Measurements from ENCODE around the gene QSOX1. TPM values are rescaled to one million over a fixed set of nuclear protein-coding genes. Genes with fewer than 3 reads are reported as not detected.
A peak's percentile ranks its signal among the peaks of the same experiment; 100 is the strongest.

QSOX1 gene, protein sequence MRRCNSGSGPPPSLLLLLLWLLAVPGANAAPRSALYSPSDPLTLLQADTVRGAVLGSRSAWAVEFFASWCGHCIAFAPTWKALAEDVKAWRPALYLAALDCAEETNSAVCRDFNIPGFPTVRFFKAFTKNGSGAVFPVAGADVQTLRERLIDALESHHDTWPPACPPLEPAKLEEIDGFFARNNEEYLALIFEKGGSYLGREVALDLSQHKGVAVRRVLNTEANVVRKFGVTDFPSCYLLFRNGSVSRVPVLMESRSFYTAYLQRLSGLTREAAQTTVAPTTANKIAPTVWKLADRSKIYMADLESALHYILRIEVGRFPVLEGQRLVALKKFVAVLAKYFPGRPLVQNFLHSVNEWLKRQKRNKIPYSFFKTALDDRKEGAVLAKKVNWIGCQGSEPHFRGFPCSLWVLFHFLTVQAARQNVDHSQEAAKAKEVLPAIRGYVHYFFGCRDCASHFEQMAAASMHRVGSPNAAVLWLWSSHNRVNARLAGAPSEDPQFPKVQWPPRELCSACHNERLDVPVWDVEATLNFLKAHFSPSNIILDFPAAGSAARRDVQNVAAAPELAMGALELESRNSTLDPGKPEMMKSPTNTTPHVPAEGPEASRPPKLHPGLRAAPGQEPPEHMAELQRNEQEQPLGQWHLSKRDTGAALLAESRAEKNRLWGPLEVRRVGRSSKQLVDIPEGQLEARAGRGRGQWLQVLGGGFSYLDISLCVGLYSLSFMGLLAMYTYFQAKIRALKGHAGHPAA
- 26.0 TPM for polyA plus RNA-seq (2012; ENCODE audit: low read depth, missing spikeins)

DNA sequence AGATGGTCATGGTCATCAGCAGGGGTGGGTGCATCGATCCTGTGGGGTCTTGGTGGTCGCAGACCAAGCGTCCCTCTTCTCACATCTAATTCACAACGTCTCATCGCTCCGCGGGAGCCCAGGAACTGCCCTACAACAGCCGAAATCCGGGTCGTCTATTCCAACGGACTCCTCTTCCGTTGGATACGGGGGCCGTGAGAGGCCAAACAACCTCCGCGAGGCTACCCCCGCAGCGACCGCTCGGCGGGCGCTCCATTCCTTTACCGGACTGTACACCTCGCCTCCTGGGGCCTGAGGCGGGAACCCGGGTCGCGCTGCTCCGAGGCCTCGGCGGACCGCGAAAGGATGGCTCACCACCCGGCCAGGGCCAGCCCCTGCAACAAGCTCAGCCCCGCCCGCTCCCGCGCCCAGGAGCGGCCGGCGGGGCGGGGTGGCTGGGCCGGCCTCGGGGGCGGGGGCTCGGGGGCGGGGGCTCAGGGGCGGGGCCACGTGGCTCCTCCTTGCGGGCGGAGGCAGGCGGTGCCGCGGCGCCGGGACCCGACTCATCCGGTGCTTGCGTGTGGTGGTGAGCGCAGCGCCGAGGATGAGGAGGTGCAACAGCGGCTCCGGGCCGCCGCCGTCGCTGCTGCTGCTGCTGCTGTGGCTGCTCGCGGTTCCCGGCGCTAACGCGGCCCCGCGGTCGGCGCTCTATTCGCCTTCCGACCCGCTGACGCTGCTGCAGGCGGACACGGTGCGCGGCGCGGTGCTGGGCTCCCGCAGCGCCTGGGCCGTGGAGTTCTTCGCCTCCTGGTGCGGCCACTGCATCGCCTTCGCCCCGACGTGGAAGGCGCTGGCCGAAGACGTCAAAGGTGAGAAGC, at the start of gene QSOX1:
QSOX1 (plus strand) TSS at position 545 of the 857 bp plus-strand sequence; CDS start at position 584, 39 bp downstream.
- TF ChIP-seq POLR2AphosphoS5 (IDR thresholded peaks at IDR 0.05; ENCODE audit: low read depth, low read length) (peak; percentile 65; the same call in 1 of the 2 replicates), POU2F2 (IDR thresholded peaks at IDR 0.05; ENCODE audit: low read depth, low read length) (no peak), PAX5 (IDR thresholded peaks at IDR 0.05; ENCODE audit: insufficient read depth, low read length, severe bottlenecking) (no peak), SPI1 (IDR thresholded peaks at IDR 0.05; ENCODE audit: low read depth, low read length) (no peak), TAF1 (IDR thresholded peaks at IDR 0.05; ENCODE audit: low read depth, low read length) (0 out of 2 replicates have a peak, but pooled peaks have one; percentile 61), POLR2A (IDR thresholded peaks at IDR 0.05; ENCODE audit: low read depth, low read length) (peak; percentile 66)
- DNase-seq (ENCODE audit: insufficient read length, low spot score) (peak; percentile 98), FAIRE-seq (peak; percentile 54)

- FAIRE-seq (no peak), DNase-seq (ENCODE audit: insufficient read length, low spot score) (no peak)
- TF ChIP-seq TAF1 (IDR thresholded peaks at IDR 0.05; ENCODE audit: low read depth, low read length) = no peak
- no peak for TF ChIP-seq POLR2AphosphoS5 (IDR thresholded peaks at IDR 0.05; ENCODE audit: low read depth, low read length)
- TF ChIP-seq POU2F2 (IDR thresholded peaks at IDR 0.05; ENCODE audit: low read depth, low read length) = no peak
- no peak for TF ChIP-seq POLR2A (IDR thresholded peaks at IDR 0.05; ENCODE audit: low read depth, low read length)
- TF ChIP-seq SPI1 (IDR thresholded peaks at IDR 0.05; ENCODE audit: low read depth, low read length) = no peak
- TF ChIP-seq PAX5 (IDR thresholded peaks at IDR 0.05; ENCODE audit: insufficient read depth, low read length, severe bottlenecking) = no peak
Observed at GRCh38 chr1:180112091-180112490, 42.6 kb upstream of the QSOX1 start.

DNA sequence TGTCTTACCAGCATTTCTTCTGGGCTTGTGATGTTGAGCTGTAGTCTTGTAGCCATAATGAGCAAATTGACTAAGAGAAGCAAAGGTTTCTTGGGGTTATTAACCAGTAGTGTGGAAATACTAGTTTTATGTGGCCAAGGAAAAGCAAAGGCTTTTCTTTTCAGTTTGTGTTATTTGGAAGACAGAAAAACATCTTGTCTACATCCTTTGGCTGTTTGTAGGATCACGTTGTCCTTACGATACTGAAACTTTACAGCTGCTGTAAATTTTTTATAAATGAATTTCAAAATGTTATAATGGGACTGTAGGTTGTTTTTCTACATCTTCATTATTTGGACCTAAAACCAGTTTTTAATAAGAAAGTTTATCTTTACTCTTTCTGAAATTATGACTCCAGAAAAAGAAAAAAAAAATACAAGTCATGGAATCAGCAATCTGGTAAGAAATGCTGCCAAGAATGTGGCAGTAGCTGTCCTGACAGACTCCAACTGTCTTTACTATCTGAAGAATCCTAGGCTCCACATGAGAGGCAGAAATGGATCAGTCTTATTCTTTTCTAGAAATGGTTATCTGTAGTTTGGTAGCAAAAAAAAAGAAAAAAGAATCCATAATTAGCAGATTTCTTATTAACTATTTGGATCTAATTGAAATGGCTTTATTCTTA, 41.6 kb upstream of the QSOX1 start:
- DNase-seq (ENCODE audit: insufficient read length, low spot score) = no peak
- FAIRE-seq = no peak
- no peak for TF ChIP-seq PAX5 (IDR thresholded peaks at IDR 0.05; ENCODE audit: insufficient read depth, low read length, severe bottlenecking)
- no peak for TF ChIP-seq POU2F2 (IDR thresholded peaks at IDR 0.05; ENCODE audit: low read depth, low read length)
- TF ChIP-seq SPI1 (IDR thresholded peaks at IDR 0.05; ENCODE audit: low read depth, low read length) = no peak
- TF ChIP-seq POLR2AphosphoS5 (IDR thresholded peaks at IDR 0.05; ENCODE audit: low read depth, low read length) = no peak
- no peak for TF ChIP-seq POLR2A (IDR thresholded peaks at IDR 0.05; ENCODE audit: low read depth, low read length)
- no peak for TF ChIP-seq TAF1 (IDR thresholded peaks at IDR 0.05; ENCODE audit: low read depth, low read length)

GRCh38 chr1:180114396-180114945, 40.2 kb upstream of the QSOX1 start:
- FAIRE-seq = no peak
- DNase-seq (ENCODE audit: insufficient read length, low spot score) = no peak
- TF ChIP-seq PAX5 (IDR thresholded peaks at IDR 0.05; ENCODE audit: insufficient read depth, low read length, severe bottlenecking) = no peak
- no peak for TF ChIP-seq TAF1 (IDR thresholded peaks at IDR 0.05; ENCODE audit: low read depth, low read length)
- TF ChIP-seq POLR2AphosphoS5 (IDR thresholded peaks at IDR 0.05; ENCODE audit: low read depth, low read length) = no peak
- TF ChIP-seq POU2F2 (IDR thresholded peaks at IDR 0.05; ENCODE audit: low read depth, low read length) = no peak
- no peak for TF ChIP-seq SPI1 (IDR thresholded peaks at IDR 0.05; ENCODE audit: low read depth, low read length)
- no peak for TF ChIP-seq POLR2A (IDR thresholded peaks at IDR 0.05; ENCODE audit: low read depth, low read length)

DNA sequence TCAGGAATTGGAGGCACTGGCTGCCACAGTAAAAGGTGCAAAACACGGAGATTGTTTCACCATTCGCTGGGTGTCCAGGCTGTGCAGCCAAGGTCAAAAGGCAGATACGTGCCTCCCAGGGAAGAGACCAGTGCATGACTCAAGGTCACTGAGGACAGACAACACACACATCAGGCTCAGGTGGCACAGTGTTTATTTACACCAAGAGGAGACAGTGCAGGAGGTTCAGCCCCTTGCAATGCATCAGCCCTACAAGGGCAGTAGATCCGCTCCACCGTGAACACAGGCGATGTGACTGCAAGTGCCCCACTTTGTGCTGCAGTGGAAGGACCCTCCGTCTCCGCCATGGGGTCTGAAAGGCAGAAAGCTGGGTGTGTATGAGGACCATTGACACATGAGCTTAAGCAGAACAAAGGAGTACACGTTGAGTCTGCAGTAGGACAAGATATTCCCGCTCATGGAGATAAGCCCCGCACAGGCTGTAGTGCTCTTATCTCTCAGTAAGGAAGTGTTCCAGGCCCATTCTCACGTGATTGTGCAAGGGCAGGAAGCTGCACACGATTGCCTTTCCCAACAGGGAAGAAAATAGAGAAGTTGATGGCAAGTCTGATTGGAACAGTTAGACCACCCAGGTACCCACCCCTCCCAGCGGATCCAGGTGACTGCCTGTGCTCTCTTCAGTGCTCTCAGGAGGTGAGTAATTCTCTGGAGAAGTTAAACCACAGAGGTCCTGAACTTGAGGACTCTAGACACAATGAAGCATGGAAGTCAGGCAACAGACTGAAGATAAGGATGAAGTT, 37.5 kb upstream of the QSOX1 start:
- no peak for DNase-seq (ENCODE audit: insufficient read length, low spot score)
- TF ChIP-seq POLR2AphosphoS5 (IDR thresholded peaks at IDR 0.05; ENCODE audit: low read depth, low read length) (peak; percentile 48; the same call in 1 of the 2 replicates), TAF1 (IDR thresholded peaks at IDR 0.05; ENCODE audit: low read depth, low read length) (no peak), PAX5 (IDR thresholded peaks at IDR 0.05; ENCODE audit: insufficient read depth, low read length, severe bottlenecking) (no peak), POU2F2 (IDR thresholded peaks at IDR 0.05; ENCODE audit: low read depth, low read length) (no peak)
- FAIRE-seq = no peak

- DNase-seq (ENCODE audit: insufficient read length, low spot score) (no peak), FAIRE-seq (no peak)
- TF ChIP-seq POU2F2 (IDR thresholded peaks at IDR 0.05; ENCODE audit: low read depth, low read length) (no peak), TAF1 (IDR thresholded peaks at IDR 0.05; ENCODE audit: low read depth, low read length) (no peak), POLR2AphosphoS5 (IDR thresholded peaks at IDR 0.05; ENCODE audit: low read depth, low read length) (no peak), POLR2A (IDR thresholded peaks at IDR 0.05; ENCODE audit: low read depth, low read length) (no peak), SPI1 (IDR thresholded peaks at IDR 0.05; ENCODE audit: low read depth, low read length) (no peak), PAX5 (IDR thresholded peaks at IDR 0.05; ENCODE audit: insufficient read depth, low read length, severe bottlenecking) (no peak)
Observed at GRCh38 chr1:180117764-180118116, 36.9 kb upstream of the QSOX1 start.

DNA sequence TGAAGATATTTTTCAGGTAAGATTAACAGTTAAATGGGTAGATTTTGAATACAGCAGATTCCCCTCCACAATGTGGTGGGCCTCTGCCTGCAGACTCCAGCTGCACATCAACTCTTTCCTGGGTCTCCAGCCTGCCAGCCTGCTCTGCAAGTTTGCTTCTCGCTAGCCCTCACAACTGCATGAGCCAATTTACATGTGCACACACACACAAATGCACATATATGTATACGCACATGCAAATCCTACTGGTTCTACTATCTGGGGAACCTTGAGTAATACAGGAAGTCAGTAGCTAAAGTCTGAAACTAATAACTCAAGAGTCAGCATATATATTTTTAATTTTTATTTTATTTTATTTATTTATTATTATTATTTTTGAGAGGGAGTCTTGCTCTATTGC, 34.8 kb upstream of the QSOX1 start:
- DNase-seq (ENCODE audit: insufficient read length, low spot score) (no peak), FAIRE-seq (no peak)
- TF ChIP-seq POLR2AphosphoS5 (IDR thresholded peaks at IDR 0.05; ENCODE audit: low read depth, low read length) = no peak
- no peak for TF ChIP-seq SPI1 (IDR thresholded peaks at IDR 0.05; ENCODE audit: low read depth, low read length)
- TF ChIP-seq TAF1 (IDR thresholded peaks at IDR 0.05; ENCODE audit: low read depth, low read length) = no peak
- TF ChIP-seq PAX5 (IDR thresholded peaks at IDR 0.05; ENCODE audit: insufficient read depth, low read length, severe bottlenecking) = no peak
- no peak for TF ChIP-seq POLR2A (IDR thresholded peaks at IDR 0.05; ENCODE audit: low read depth, low read length)
- no peak for TF ChIP-seq POU2F2 (IDR thresholded peaks at IDR 0.05; ENCODE audit: low read depth, low read length)
